HTR-8/SVneo (cell line): Measurements from ENCODE around the gene MYT1.
"Not testable (repeated sequence)": the region's sequence is repeated elsewhere in the genome, so short reads cannot be mapped to it uniquely, and the experiment has no call there.

Experiments used
- DNase-seq: peaks from one replicate; pipeline ENCODE4 v3.0.0; 2011; ENCODE audit warnings: low spot score, mixed read lengths; ENCODE audit not compliant: insufficient read length
- FAIRE-seq: peaks from 2 replicates; lab custom pipeline; 2011; peaks lifted over from hg19 to GRCh38; lab: Jason Lieb, UNC

Gene MYT1

GRCh38 chr20:64164123-64164836, at the start of gene MYT1:
MYT1 (plus strand) TSS chr20:64164452; CDS start chr20:64198862, 34,410 bp downstream.
- FAIRE-seq (peak; percentile 79), DNase-seq (no peak)

- FAIRE-seq (peak; percentile 83), DNase-seq (no peak)
Measured at GRCh38 chr20:64115171-64115911, 48.9 kb upstream of the MYT1 start.

- FAIRE-seq: no peak
- DNase-seq: no peak
Measured at GRCh38 chr20:64116016-64116415, 48.2 kb upstream of the MYT1 start.

- no peak for FAIRE-seq
- no peak for DNase-seq
Measured at GRCh38 chr20:64116541-64117431, 47.5 kb upstream of the MYT1 start.

DNA sequence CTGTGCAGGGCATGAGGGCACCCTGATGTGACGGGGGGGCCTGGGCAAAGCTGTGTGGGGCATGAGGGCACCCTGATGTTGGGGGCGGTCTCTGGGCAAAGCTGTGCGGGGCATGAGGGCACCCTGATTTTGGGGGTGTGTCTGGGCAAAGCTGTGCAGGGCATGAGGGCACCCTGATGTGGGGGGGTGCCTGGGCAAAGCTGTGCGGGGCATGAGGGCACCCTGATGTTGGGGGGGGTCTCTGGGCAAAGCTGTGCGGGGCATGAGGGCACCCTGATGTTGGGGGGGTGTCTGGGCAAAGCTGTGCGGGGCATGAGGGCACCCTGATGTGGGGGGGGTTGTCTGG, 46.8 kb upstream of the MYT1 start:
- not testable (repeated sequence) for FAIRE-seq, DNase-seq

- DNase-seq: no peak
- no peak for FAIRE-seq
Measured at GRCh38 chr20:64119301-64119680, 45.0 kb upstream of the MYT1 start.

DNA sequence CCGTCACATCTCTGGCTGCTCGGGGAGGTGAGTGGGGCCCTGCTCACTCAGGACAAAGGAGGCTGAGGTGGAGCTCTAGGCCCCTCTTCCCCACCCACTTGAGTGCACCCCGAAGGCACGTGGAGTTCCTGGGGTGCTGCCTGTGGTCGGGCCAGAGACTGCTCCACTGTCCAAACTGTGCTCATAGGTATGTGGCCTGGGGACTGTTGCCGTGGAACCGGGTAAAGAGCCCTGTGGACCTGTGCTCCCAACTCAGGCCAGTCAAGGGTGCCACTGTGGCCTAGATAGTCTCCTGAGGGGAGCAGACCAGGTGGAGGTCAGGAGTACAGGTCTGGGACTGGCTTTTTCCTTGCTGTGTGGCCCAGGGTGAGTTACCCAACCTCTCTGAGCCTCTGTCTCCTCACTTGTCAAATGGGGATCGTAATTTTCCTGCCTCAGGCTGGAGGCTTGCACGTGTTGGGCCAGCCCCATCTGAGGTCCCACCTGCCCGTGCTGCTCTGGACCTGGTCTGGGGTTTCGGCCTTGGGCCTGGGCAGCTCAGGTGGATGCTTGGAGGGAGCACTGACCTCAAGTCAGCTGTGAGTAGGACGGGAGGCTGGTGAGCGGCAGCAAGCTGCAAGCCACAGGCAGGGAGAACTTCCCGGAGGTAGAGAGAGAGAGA, 44.4 kb upstream of the MYT1 start:
- DNase-seq (no peak), FAIRE-seq (peak; percentile 38)

DNA sequence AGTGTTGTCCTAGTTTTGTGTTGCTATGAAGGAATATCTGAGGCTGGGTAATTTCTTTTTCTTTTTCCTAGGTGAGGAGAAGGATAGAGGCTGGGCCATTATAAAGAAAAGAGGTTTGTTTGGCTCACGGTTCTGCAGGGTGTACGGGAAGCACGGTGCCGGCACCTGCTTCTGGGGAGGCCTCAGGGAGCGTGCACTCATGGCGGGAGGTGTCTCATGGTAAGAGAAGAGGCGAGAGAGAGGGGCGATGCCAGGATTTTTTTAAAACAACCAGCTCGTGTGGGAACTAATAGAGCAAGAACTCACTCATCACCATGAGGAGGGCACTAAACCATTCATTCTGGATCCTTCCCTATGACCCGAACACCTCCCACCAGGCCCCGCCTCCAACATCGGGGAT, 42.7 kb upstream of the MYT1 start:
- DNase-seq: no peak
- FAIRE-seq: peak; percentile 26

DNA sequence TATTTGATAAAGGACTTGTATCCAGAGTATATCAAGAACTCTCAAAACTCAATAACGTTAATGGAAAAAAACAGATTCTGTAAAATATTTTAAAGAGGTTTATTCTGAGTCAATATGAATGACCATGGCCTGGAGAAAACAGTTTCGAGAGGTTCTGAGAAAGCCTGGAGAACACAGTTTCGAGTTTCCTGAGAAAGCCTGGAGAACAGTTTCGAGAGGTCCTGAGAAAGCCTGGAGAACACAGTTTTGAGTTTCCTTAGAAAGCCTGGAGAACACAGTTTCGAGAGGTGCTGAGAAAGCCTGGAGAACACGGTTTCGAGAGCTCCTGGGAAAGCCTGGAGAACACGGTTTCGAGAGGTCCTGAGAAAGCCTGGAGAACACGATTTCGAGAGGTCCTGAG, 41.3 kb upstream of the MYT1 start:
- not testable (repeated sequence) for DNase-seq, FAIRE-seq

- not testable (repeated sequence) for DNase-seq, FAIRE-seq
Measured at GRCh38 chr20:64123517-64123916, 40.7 kb upstream of the MYT1 start.

GRCh38 chr20:64129146-64129782, 35.0 kb upstream of the MYT1 start:
- DNase-seq (no peak), FAIRE-seq (no peak)

DNA sequence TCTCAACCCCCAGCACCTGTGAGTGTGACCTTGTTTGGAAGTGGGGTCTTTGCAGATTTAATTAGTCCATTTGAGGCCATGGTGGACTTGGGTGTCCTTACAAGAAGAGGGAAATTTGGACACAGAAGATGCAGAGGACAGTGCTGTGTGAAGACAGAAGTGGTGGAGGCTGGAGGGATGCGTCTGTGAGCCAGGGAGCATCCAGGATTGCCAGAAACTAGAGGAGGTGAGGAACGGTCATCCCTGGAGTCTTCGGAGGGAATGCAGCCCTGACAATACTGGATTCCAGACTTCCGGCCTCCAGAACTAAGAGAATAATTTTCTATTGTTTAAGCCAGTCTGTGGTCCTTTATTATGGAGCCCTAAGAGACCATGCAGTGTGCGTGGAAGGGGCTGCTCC, 34.0 kb upstream of the MYT1 start:
- DNase-seq (no peak), FAIRE-seq (no peak)

GRCh38 chr20:64130876-64131275, 33.4 kb upstream of the MYT1 start:
- DNase-seq (no peak), FAIRE-seq (no peak)

DNA sequence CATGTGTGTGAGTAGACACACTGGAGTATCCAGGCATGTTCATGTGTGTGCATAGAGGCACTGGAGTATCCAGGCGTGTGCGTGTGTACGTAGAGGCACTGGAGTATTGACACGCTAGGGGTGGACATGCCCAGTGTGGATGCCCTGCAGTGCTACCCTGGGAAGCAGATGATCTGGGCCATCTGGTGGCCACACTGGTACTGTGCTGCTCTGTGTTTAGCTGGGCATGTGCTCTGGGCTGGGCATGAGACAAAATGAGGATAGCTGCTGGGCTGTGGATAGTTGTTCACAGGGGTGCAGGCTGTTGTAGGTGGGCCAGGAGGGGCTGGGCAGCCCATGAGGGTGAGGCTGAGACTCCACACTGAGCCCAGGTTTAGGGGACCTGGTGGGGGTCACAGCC, 32.8 kb upstream of the MYT1 start:
- FAIRE-seq: peak; percentile 88
- peak; percentile 67 for DNase-seq

DNA sequence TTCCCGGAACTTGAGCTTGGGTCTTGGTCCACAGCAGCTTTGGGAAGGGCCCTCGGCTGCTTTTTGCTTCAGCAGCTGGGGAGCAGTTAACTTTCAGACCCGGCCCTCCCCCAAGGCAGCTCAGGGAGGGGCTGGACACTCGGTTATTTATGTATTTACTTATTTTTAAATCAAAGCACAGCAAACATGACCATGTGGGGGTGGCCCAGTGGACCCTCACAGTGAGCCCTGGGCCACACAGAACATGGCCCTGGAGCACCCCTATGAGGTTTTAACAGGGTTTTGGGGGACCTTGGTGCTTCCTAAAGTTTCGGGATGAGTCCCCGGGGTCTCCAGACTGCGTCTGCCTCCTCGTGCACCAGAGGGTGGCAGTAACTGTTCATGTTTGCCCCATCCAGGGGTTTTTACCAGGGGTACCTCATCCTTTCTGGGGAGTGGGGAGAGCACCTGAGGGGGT, 30.3 kb upstream of the MYT1 start:
- FAIRE-seq (no peak), DNase-seq (no peak)

DNA sequence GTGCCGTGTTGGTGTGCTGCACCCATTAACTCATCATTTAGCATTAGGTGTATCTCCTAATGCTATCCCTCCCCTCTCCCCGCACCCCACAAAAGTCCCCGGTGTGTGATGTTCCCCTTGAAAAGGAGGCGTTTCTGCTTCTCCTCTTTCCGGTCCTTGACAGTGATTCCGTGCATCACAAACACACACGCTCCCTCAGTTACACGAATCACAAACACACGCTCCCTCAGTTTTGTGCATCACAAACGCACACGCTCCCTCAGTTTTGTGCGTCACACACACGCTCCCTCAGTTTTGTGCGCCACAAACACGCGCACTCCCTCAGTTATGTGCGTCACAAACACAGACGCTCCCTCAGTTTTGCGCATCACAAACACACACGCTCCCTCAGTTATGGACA, 29.5 kb upstream of the MYT1 start:
- FAIRE-seq: peak; percentile 70

DNA sequence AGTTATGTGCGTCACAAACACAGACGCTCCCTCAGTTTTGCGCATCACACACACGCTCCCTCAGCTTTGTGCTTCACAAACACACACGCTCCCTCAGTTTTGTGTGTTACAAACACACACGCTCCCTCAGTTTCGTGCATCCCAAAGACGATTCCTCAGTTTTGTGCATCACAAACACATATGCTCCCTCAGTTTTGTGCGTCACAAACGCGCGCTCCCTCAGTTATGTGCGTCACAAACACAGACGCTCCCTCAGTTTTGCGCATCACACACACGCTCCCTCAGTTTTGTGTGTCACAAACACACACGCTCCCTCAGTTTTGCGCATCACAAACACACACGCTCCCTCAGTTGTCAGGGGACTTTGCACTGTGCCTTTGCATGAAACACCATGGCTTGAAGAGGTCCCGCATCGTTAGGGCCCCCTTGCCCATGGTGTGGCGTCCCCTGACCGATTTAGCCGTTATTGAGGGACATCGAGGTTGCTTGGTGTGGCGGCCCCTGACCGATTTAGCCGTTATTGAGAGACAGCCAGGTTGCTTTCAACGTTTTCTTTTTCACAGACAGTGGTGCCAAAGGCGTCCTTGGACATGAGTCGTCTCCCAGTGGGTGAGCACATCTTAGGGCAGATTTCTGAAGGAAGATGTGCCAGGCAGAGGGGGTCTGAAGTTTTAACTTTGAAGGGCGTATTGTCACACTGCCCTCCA, 28.1 kb upstream of the MYT1 start:
- DNase-seq: no peak
- peak; percentile 91 for FAIRE-seq

More for the DNA sequence above, 29.5 kb upstream of the MYT1 start:
- DNase-seq: not testable (repeated sequence)

GRCh38 chr20:64137598-64138031, 26.6 kb upstream of the MYT1 start:
- DNase-seq (no peak), FAIRE-seq (peak; percentile 52)

DNA sequence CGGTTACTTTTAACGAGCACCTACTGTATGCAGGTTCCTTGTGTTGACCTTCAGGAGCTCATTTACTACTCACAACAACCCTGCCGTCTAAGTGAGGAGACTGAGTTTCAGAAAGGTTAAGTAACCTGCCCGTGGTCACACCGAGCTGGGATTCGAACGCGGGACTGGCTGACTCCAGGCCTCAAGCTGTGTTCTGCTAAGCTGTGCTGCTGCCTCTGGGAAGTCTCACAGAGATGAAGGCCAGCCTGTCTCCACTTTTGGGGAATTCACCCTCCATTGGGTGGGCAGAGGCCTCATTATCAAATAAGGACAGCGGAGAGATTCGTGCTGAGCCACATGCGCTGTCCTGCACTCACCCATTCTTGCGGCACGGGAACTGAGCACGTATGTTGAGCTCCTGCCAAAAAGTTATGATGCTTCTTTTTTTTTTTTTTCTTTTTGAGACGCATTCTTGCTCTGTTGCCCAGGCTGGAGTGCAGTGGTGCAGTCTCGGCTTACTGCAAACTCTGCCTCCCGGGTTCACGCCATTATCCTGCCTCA, 25.9 kb upstream of the MYT1 start:
- no peak for FAIRE-seq

More for the DNA sequence above, 25.9 kb upstream of the MYT1 start:
- DNase-seq: no peak
